Calu3 (cell line): ENCODE results near the gene DMKN. TPM values are rescaled to one million over a fixed set of nuclear protein-coding genes. Genes with fewer than 3 reads are reported as not detected.
A peak's percentile ranks its signal among the peaks of the same experiment; 100 is the strongest.

Source experiments
- BruUV-seq: library from RNA; stranded (reverse); fragments of 400-500 nt; replicated peaks from 2 replicates; lab custom pipeline; 2021; lab: Mats Ljungman, UMichigan
- CTCF ChIA-PET: fragments of 300-600 bp; sonication (Branson Sonifier 250); formaldehyde crosslinking; loops from one replicate; lab custom pipeline; 2022; ENCODE audit warnings: antibody characterized with exemption; lab: Charles Lee
- DNase-seq: peaks from one replicate; pipeline ENCODE4 v3.0.0; 2022
- H3K27ac Mint-ChIP-seq: one replicate; pipeline ENCODE4 v1.8.0; 2022; ENCODE audit warnings: mixed read lengths; ENCODE audit not compliant: unreplicated experiment
- H3K27me3 Mint-ChIP-seq: one replicate; pipeline ENCODE4 v1.8.0; 2022; ENCODE audit warnings: mixed read lengths; ENCODE audit not compliant: unreplicated experiment
- H3K36me3 Mint-ChIP-seq: one replicate; pipeline ENCODE4 v1.8.0; 2022; ENCODE audit warnings: mild to moderate bottlenecking, moderate library complexity, mixed read lengths; ENCODE audit not compliant: insufficient read depth, unreplicated experiment
- H3K4me1 Mint-ChIP-seq: one replicate; pipeline ENCODE4 v1.8.0; 2022; ENCODE audit warnings: mild to moderate bottlenecking, low read depth, mixed read lengths; ENCODE audit not compliant: unreplicated experiment
- H3K4me3 Mint-ChIP-seq: one replicate; pipeline ENCODE4 v1.8.0; 2022; ENCODE audit warnings: mild to moderate bottlenecking, low read depth, moderate library complexity, mixed read lengths; ENCODE audit not compliant: unreplicated experiment
- H3K9me3 Mint-ChIP-seq: one replicate; pipeline ENCODE4 v1.8.0; 2022; ENCODE audit warnings: low read depth, mixed read lengths; ENCODE audit not compliant: unreplicated experiment
- CTCF ChIP-seq: fragments of 200-600 bp; IDR thresholded peaks from one replicate; pipeline ENCODE4 v1.8.0; 2022; ENCODE audit warnings: antibody characterized with exemption; ENCODE audit not compliant: unreplicated experiment
- intact Hi-C: fragments of 100-400 bp; cut with micrococcal nuclease; formaldehyde crosslinking; loops from one replicate; pipeline ENCODE4 v1.10.0; 2022; ENCODE audit not compliant: unreplicated experiment
- total RNA-seq: library from RNA; stranded (reverse); gene quantifications from 2 replicates; pipeline ENCODE4 v1.2.3, GENCODE V29; 2022

The DMKN gene
- total RNA-seq, 1 experiment from 2014 or later, result 224 TPM

- Mint-ChIP-seq H3K4me1 (peaks cover 24% of the 10 kb centered on the region), H3K27me3 (peaks cover 75% of the 10 kb centered on the region), H3K9me3 (no peaks in the 10 kb centered on the region), H3K36me3 (no peaks in the 10 kb centered on the region), H3K4me3 (no peak overlapping the region), H3K27ac (no peak overlapping the region)
- intact Hi-C loops, result no loop called here
- DNase-seq, result no peak
- BruUV-seq, result no TSS peak
- no peak for TF ChIP-seq CTCF
- CTCF ChIA-PET, result interaction anchor here (0.8 kb wide), 1 partner anchor 18 kb away, joined by 3 read pairs; no protein-coding TSS in a partner anchor
These were observed 61.9 kb downstream of the DMKN start for GRCh38 chr19:35451338-35452096.

- H3K36me3 Mint-ChIP-seq, result no peaks in the 10 kb centered on the region
- H3K4me1 Mint-ChIP-seq, result peaks cover 24% of the 10 kb centered on the region
- BruUV-seq, result no TSS peak
- intact Hi-C loops, result no loop called here
- peaks cover 93% of the 10 kb centered on the region for H3K27me3 Mint-ChIP-seq
- CTCF ChIA-PET, result interaction anchor here (0.7 to 1.2 kb wide), 3 partner anchors 10 to 32 kb away, joined by 3 to 7 read pairs (median 4); no protein-coding TSS in a partner anchor
- no peak overlapping the region for H3K4me3 Mint-ChIP-seq
- no peaks in the 10 kb centered on the region for H3K9me3 Mint-ChIP-seq
- DNase-seq, result peak; percentile 49
- H3K27ac Mint-ChIP-seq, result no peak overlapping the region
- TF ChIP-seq CTCF, result no peak
These were observed 63.9 kb downstream of the DMKN start for GRCh38 chr19:35449359-35450043.

GRCh38 chr19:35447606-35448469, 65.6 kb downstream of the DMKN start, which contains the start of gene FFAR2:
Gene FFAR2 (plus strand): TSS chr19:35448257. CDS start chr19:35449715, 1,458 bp downstream.
- no peaks in the 10 kb centered on the region for H3K9me3 Mint-ChIP-seq
- BruUV-seq, result no TSS peak
- CTCF ChIA-PET, result interaction anchor here (0.6 to 1.2 kb wide), 3 partner anchors 21 to 113 kb away, joined by 3 to 7 read pairs (median 3); no protein-coding TSS in a partner anchor

More at GRCh38 chr19:35447606-35448469, 65.6 kb downstream of the DMKN start, which contains the start of gene FFAR2:
- Mint-ChIP-seq H3K36me3 (no peaks in the 10 kb centered on the region), H3K27ac (no peak within 1 kb of the TSS), H3K27me3 (peaks cover 87% of the 10 kb centered on the region), H3K4me3 (no peak within 1 kb of the TSS), H3K4me1 (peaks cover 24% of the 10 kb centered on the region)
- no peak for TF ChIP-seq CTCF
- intact Hi-C loops, result no loop called here
- DNase-seq, result no peak

Other genes with a start within 250 kb of the DMKN start
- gene USF2, start 244.7 kb downstream of the DMKN start, total RNA-seq, result 114 and 127 TPM in 2 replicates
- 0.45 TPM in 1 of 2 replicates, not detected in the other for gene HAMP, start 231.1 kb downstream of the DMKN start, total RNA-seq
- gene MAG, start 221.5 kb downstream of the DMKN start, total RNA-seq, result not detected in 2 replicates
- 5.9 and 7.6 TPM in 2 replicates for gene CD22, start 184.5 kb downstream of the DMKN start, total RNA-seq
- not detected in 2 replicates for gene FFAR1, start 165.7 kb downstream of the DMKN start, total RNA-seq
- gene FFAR3, start 155.2 kb downstream of the DMKN start, total RNA-seq, result not detected in 2 replicates
- not detected in 2 replicates for gene GPR42, start 142.6 kb downstream of the DMKN start, total RNA-seq
- not detected in 2 replicates for gene FFAR2, start 65.4 kb downstream of the DMKN start, total RNA-seq
- not detected in 2 replicates for gene KRTDAP, start 23.2 kb downstream of the DMKN start, total RNA-seq
- gene SBSN, start 14.7 kb upstream of the DMKN start, total RNA-seq, result not detected in 2 replicates
- gene GAPDHS, start 19.8 kb upstream of the DMKN start, total RNA-seq, result not detected in 2 replicates
- 114 and 118 TPM in 2 replicates for gene TMEM147, start 32.0 kb upstream of the DMKN start, total RNA-seq
- not detected in 2 replicates for gene ATP4A, start 50.0 kb upstream of the DMKN start, total RNA-seq
- not detected in 2 replicates for gene PMIS2, start 72.5 kb upstream of the DMKN start, total RNA-seq
- 35.3 and 38.0 TPM in 2 replicates for gene HAUS5, start 99.1 kb upstream of the DMKN start, total RNA-seq
- gene RBM42, start 115.4 kb upstream of the DMKN start, total RNA-seq, result 148 and 162 TPM in 2 replicates
- gene ETV2, start 128.1 kb upstream of the DMKN start, total RNA-seq, result 1.3 TPM in 1 of 2 replicates, not detected in the other
- gene COX6B1, start 134.7 kb upstream of the DMKN start, total RNA-seq, result 488 and 497 TPM in 2 replicates
- not detected in 2 replicates for gene UPK1A, start 152.9 kb upstream of the DMKN start, total RNA-seq
- gene ZBTB32, start 190.9 kb upstream of the DMKN start, total RNA-seq, result not detected in 2 replicates
- gene KMT2B, start 204.4 kb upstream of the DMKN start, total RNA-seq, result 65.2 and 65.3 TPM in 2 replicates
- 9.2 and 9.9 TPM in 2 replicates for gene IGFLR1, start 228.8 kb upstream of the DMKN start, total RNA-seq
- 15.1 and 16.2 TPM in 2 replicates for gene U2AF1L4, start 231.8 kb upstream of the DMKN start, total RNA-seq
- gene PSENEN, start 232.0 kb upstream of the DMKN start, total RNA-seq, result 114 and 126 TPM in 2 replicates
- 12.4 and 15.9 TPM in 2 replicates for gene LIN37, start 234.9 kb upstream of the DMKN start, total RNA-seq
- 0.71 and 0.93 TPM in 2 replicates for gene HSPB6, start 243.4 kb upstream of the DMKN start, total RNA-seq
- 70.3 and 70.7 TPM in 2 replicates for gene PROSER3, start 244.5 kb upstream of the DMKN start, total RNA-seq